Ascending aorta (tissue), 2 donors: Measurements from ENCODE around the gene ITGA8. TPM values are rescaled to one million over a fixed set of nuclear protein-coding genes. Genes with fewer than 3 reads are reported as not detected.
A peak's percentile ranks its signal among the peaks of the same experiment; 100 is the strongest.

Source experiments
- DNase-seq, 2 donors: peaks; one replicate each; pipeline ENCODE4 v3.0.0-alpha.2; 2019; ENCODE audit warnings: low spot score in 2 of 2
- H3K27ac ChIP-seq, 2 donors: fragments of 200-600 bp; sonication (generic); one replicate each; pipeline ENCODE4 v1.5.1; 2016 to 2017; ENCODE audit warnings: mild to moderate bottlenecking in 1 of 2
- H3K27me3 ChIP-seq: fragments of 200-600 bp; sonication (generic); one replicate; pipeline ENCODE4 v1.5.1; 2017
- H3K36me3 ChIP-seq, 2 donors: fragments of 200-600 bp; sonication (generic); one replicate each; pipeline ENCODE4 v1.5.1; 2016
- H3K4me1 ChIP-seq, 2 donors: fragments of 200-600 bp; sonication (generic); one replicate each; pipeline ENCODE4 v1.5.1; 2016 to 2017; ENCODE audit warnings: mild to moderate bottlenecking in 1 of 2
- H3K4me3 ChIP-seq, 2 donors: fragments of 200-600 bp; sonication (generic); one replicate each; pipeline ENCODE4 v1.5.1; 2016 to 2017; ENCODE audit warnings: mild to moderate bottlenecking in 1 of 2
- H3K9me3 ChIP-seq, 2 donors: fragments of 200-600 bp; sonication (generic); one replicate each; pipeline ENCODE4 v1.5.1; 2016
- CTCF ChIP-seq, 3 experiments: fragments of 200-600 bp in 2 of 3; fragments of 450-650 bp in 1 of 3; sonication (generic) in 2 of 3; IDR thresholded peaks; one replicate each; pipeline ENCODE4 v1.5.1; 2016 to 2019; ENCODE audit warnings: antibody characterized with exemption in 3 of 3, mild to moderate bottlenecking in 1 of 3, moderate library complexity in 1 of 3
- intact Hi-C: fragments of 100-400 bp; cut with DNase I; formaldehyde crosslinking; loops from one replicate; pipeline ENCODE4 v1.15.1; 2023
- total RNA-seq: library from RNA; depleted of rRNA; stranded (reverse); fragments of >200 nt; gene quantifications from one replicate; pipeline ENCODE4 v1.1.0, GENCODE V29; 2016

ITGA8 gene
- total RNA-seq, 1 donor from 2014 or later, result 231 TPM

GRCh38 chr10:15712883-15713282, 6.8 kb downstream of the ITGA8 start:
- H3K4me1 ChIP-seq, result peaks cover 0 to 31% of the 10 kb centered on the region in 2 donors
- H3K9me3 ChIP-seq, result no peaks in the 10 kb centered on the region
- no peak for TF ChIP-seq CTCF (IDR thresholded peaks at IDR 0.05)
- peak overlapping the region; percentile 24 to 96 for H3K4me3 ChIP-seq
- H3K36me3 ChIP-seq, result peaks cover 22 to 36% of the 10 kb centered on the region in 2 donors
- intact Hi-C loops, result loop anchor here (10.0 kb wide), 1 partner anchor 58 kb away; no protein-coding TSS in a partner anchor
- no peaks in the 10 kb centered on the region for H3K27me3 ChIP-seq
- DNase-seq, result no peak
- peak overlapping the region; percentile 23 to 38 for H3K27ac ChIP-seq

- H3K4me3 ChIP-seq, result peak overlapping the region; percentile 25 to 96
- TF ChIP-seq CTCF (IDR thresholded peaks at IDR 0.05), result no peak
- intact Hi-C loops, result loop anchor here (10.0 kb wide), 1 partner anchor 56 kb away; no protein-coding TSS in a partner anchor
- H3K9me3 ChIP-seq, result no peaks in the 10 kb centered on the region
- no peaks in the 10 kb centered on the region for H3K27me3 ChIP-seq
- H3K27ac ChIP-seq, result peak overlapping the region; percentile 12 to 58
- peaks cover 8 to 55% of the 10 kb centered on the region in 2 donors for H3K4me1 ChIP-seq
- peaks cover 29 to 48% of the 10 kb centered on the region in 2 donors for H3K36me3 ChIP-seq
- DNase-seq, result no peak
Observed at GRCh38 chr10:15710455-15710854, 9.3 kb downstream of the ITGA8 start.

GRCh38 chr10:15705298-15705697, 14.4 kb downstream of the ITGA8 start:
- no peak for DNase-seq
- TF ChIP-seq CTCF (IDR thresholded peaks at IDR 0.05), result no peak
- Histone ChIP-seq H3K36me3 (peaks cover 20 to 32% of the 10 kb centered on the region in 2 donors), H3K9me3 (no peaks in the 10 kb centered on the region), H3K4me1 (peaks cover 11 to 58% of the 10 kb centered on the region in 2 donors), H3K27ac (peak overlapping the region; percentile 35 to 54), H3K27me3 (no peaks in the 10 kb centered on the region), H3K4me3 (no peak overlapping the region)
- intact Hi-C loops, result no loop called here

- Histone ChIP-seq H3K27me3 (no peaks in the 10 kb centered on the region), H3K4me3 (no peak overlapping the region), H3K4me1 (peaks cover 11 to 58% of the 10 kb centered on the region in 2 donors), H3K36me3 (peaks cover 20 to 32% of the 10 kb centered on the region in 2 donors), H3K27ac (peak overlapping the region; percentile 10 to 35), H3K9me3 (no peaks in the 10 kb centered on the region)
- no peak for DNase-seq
- intact Hi-C loops, result no loop called here
- no peak for TF ChIP-seq CTCF (IDR thresholded peaks at IDR 0.05)
Observed at GRCh38 chr10:15704581-15704968, 15.1 kb downstream of the ITGA8 start.

- H3K36me3 ChIP-seq, result peaks cover 20 to 31% of the 10 kb centered on the region in 2 donors
- no peaks in the 10 kb centered on the region for H3K9me3 ChIP-seq
- DNase-seq, result no peak
- H3K4me3 ChIP-seq, result no peak overlapping the region
- peak overlapping the region; percentile 10 to 35 for H3K27ac ChIP-seq
- intact Hi-C loops, result no loop called here
- H3K4me1 ChIP-seq, result peaks cover 11 to 56% of the 10 kb centered on the region in 2 donors
- no peak for TF ChIP-seq CTCF (IDR thresholded peaks at IDR 0.05)
- H3K27me3 ChIP-seq, result no peaks in the 10 kb centered on the region
Observed at GRCh38 chr10:15703944-15704580, 15.7 kb downstream of the ITGA8 start.
